IMR-90 (cell line): Measurements from ENCODE around the gene ORMDL2. TPM values are rescaled to one million over a fixed set of nuclear protein-coding genes. Genes with fewer than 3 reads are reported as not detected.

Experiments
- ATAC-seq: fragments of 200-7000 bp; cut with Tn5 transposase; 2 replicates; pipeline ENCODE4 v1.9.1; 2020; ENCODE audit warnings: low read depth, mild to moderate bottlenecking, moderate library complexity
- BruUV-seq: library from RNA; stranded (reverse); fragments of 400-500 nt; replicated peaks from 2 replicates; lab custom pipeline; 2021; lab: Mats Ljungman, UMichigan
- CTCF ChIA-PET: fragments of 300-600 bp; formaldehyde crosslinking; extraction: SDS; loops from one replicate; lab custom pipeline; 2021; ENCODE audit warnings: antibody characterized with exemption; lab: Yijun Ruan, JAX
- POLR2A ChIA-PET: fragments of 300-600 bp; sonication (Branson Sonifier 250); formaldehyde crosslinking; loops from one replicate; lab custom pipeline; 2022; ENCODE audit warnings: antibody characterized with exemption; ENCODE audit not compliant: unreplicated experiment; lab: Charles Lee
- DNase-seq: peaks from one replicate; pipeline ENCODE4 v3.0.0; 2013
- H2AFZ ChIP-seq: replicated peaks from 2 replicates; pipeline ENCODE3; 2013; ENCODE audit warnings: low read length, mild to moderate bottlenecking; ENCODE audit not compliant: poor library complexity
- H2AK5ac ChIP-seq: 2 replicates; pipeline ENCODE4 v1.6.1; 2013; ENCODE audit warnings: low read depth, low read length, inconsistent platforms
- H2AK9ac ChIP-seq: replicated peaks from 2 replicates; pipeline ENCODE3; 2013; ENCODE audit warnings: mild to moderate bottlenecking, low read depth, low read length, moderate library complexity; ENCODE audit not compliant: poor library complexity
- H2BK120ac ChIP-seq: 2 replicates; pipeline ENCODE4 v1.6.1; 2013; ENCODE audit warnings: low read depth, low read length, inconsistent platforms
- H2BK15ac ChIP-seq: 3 replicates; pipeline ENCODE4 v1.6.1; 2013; ENCODE audit warnings: low read depth, low read length, inconsistent platforms
- H2BK20ac ChIP-seq: 2 replicates; pipeline ENCODE4 v1.6.1; 2013; ENCODE audit warnings: low read depth, mild to moderate bottlenecking, inconsistent platforms, low read length, moderate library complexity
- H2BK5ac ChIP-seq: 2 replicates; pipeline ENCODE4 v1.6.1; 2013; ENCODE audit warnings: mild to moderate bottlenecking, low read depth, low read length, inconsistent platforms; ENCODE audit not compliant: poor library complexity, severe bottlenecking
- H3K14ac ChIP-seq: replicated peaks from 2 replicates; pipeline ENCODE4 v1.6.1; 2013; ENCODE audit warnings: low read depth, low read length, inconsistent platforms
- H3K18ac ChIP-seq: 2 replicates; pipeline ENCODE4 v1.6.1; 2013; ENCODE audit warnings: low read depth, low read length, control low read depth
- H3K23ac ChIP-seq: 2 replicates; pipeline ENCODE4 v1.6.1; 2013; ENCODE audit warnings: low read depth, low read length, inconsistent platforms
- H3K27ac ChIP-seq: 2 replicates; pipeline ENCODE4 v1.5.1; 2013; ENCODE audit warnings: mild to moderate bottlenecking, control low read depth, low read length; ENCODE audit not compliant: insufficient read depth
- H3K27me3 ChIP-seq: 2 replicates; pipeline ENCODE4 v1.6.1; 2013; ENCODE audit warnings: low read length; ENCODE audit not compliant: control insufficient read depth, insufficient read depth
- H3K36me3 ChIP-seq: 2 replicates; pipeline ENCODE4 v1.6.1; 2013; ENCODE audit warnings: low read length, mixed read lengths; ENCODE audit not compliant: control insufficient read depth, insufficient read depth
- H3K4ac ChIP-seq: 2 replicates; pipeline ENCODE4 v1.6.1; 2013; ENCODE audit warnings: low read depth, low read length, inconsistent platforms
- H3K4me1 ChIP-seq: 2 replicates; pipeline ENCODE4 v1.6.1; 2013; ENCODE audit warnings: low read length, mixed read lengths; ENCODE audit not compliant: control insufficient read depth, insufficient read depth
- H3K4me2 ChIP-seq: 2 replicates; pipeline ENCODE4 v1.6.1; 2013; ENCODE audit warnings: low read depth, mild to moderate bottlenecking, control low read depth, low read length, moderate library complexity
- H3K4me3 ChIP-seq: 2 replicates; pipeline ENCODE4 v1.5.1; 2013; ENCODE audit warnings: low read depth, mild to moderate bottlenecking, control low read depth, low read length, moderate library complexity; ENCODE audit not compliant: insufficient read depth
- H3K56ac ChIP-seq: 2 replicates; pipeline ENCODE4 v1.6.1; 2013; ENCODE audit warnings: low read length, inconsistent platforms; ENCODE audit not compliant: insufficient read depth; ENCODE audit errors: extremely low read depth
- H3K79me1 ChIP-seq, 2 experiments: 2 replicates each; pipeline ENCODE4 v1.6.1; 2013; ENCODE audit warnings: low read length in 2 of 2, inconsistent platforms in 1 of 2, low read depth in 1 of 2
- H3K9ac ChIP-seq: 2 replicates; pipeline ENCODE4 v1.6.1; 2013; ENCODE audit warnings: low read depth, low read length, control low read depth
- H3K9me1 ChIP-seq: 2 replicates; pipeline ENCODE4 v1.6.1; 2013; ENCODE audit warnings: low read length, inconsistent platforms; ENCODE audit not compliant: insufficient read depth
- H3K9me3 ChIP-seq: 2 replicates; pipeline ENCODE4 v1.6.1; 2013; ENCODE audit warnings: low read length; ENCODE audit not compliant: control insufficient read depth, insufficient read depth
- H4K20me1 ChIP-seq: 2 replicates; pipeline ENCODE4 v1.6.1; 2013; ENCODE audit warnings: low read length, inconsistent platforms; ENCODE audit not compliant: insufficient read depth
- H4K5ac ChIP-seq: 2 replicates; pipeline ENCODE4 v1.6.1; 2013; ENCODE audit warnings: mild to moderate bottlenecking, low read depth, low read length, control low read depth
- H4K8ac ChIP-seq, 2 experiments: 2 replicates each; pipeline ENCODE4 v1.6.1; 2013; ENCODE audit warnings: low read depth in 2 of 2, low read length in 2 of 2, control low read depth in 1 of 2, inconsistent platforms in 1 of 2
- H4K91ac ChIP-seq: 2 replicates; pipeline ENCODE4 v1.6.1; 2013; ENCODE audit warnings: low read depth, low read length, inconsistent platforms; ENCODE audit not compliant: insufficient read depth
- MXI1 ChIP-seq: IDR thresholded peaks from 2 replicates; pipeline ENCODE4 v1.6.1; 2012; ENCODE audit warnings: low read depth, mild to moderate bottlenecking, low read length, moderate library complexity, borderline replicate concordance
- WGBS, 2 experiments: methylation state at CpG; one replicate each; pipeline versions ENCODE4 v1.1.5 to v1.1.7; 2013; ENCODE audit warnings: missing lambda C conversion rate in 2 of 2; ENCODE audit not compliant: insufficient read length in 1 of 2; ENCODE audit errors: extremely low coverage in 2 of 2; 5-methylcytosine and 5-hydroxymethylcytosine counted together
- dilution Hi-C: fragments of 300-500 bp; cut with HindIII; formaldehyde crosslinking; loops from one replicate; pipeline ENCODE4 v1.14.3; 2018; ENCODE audit warnings: low sequenced_read_pairs; ENCODE audit not compliant: unreplicated experiment
- in situ Hi-C: fragments of 300-500 bp; cut with MboI; formaldehyde crosslinking; loops from 3 replicates; pipeline ENCODE4 v1.14.3; 2019; ENCODE audit warnings: low sequenced_read_pairs, inconsistent platforms, mixed read lengths
- intact Hi-C: fragments of 100-400 bp; cut with micrococcal nuclease; formaldehyde crosslinking; loops from 2 replicates; pipeline ENCODE4 v1.10.0; 2022
- polyA plus RNA-seq, 3 experiments: library from polyadenylated mRNA; depleted of rRNA; stranded (reverse); fragments of >200 nt; gene quantifications; 2 replicates each; pipeline ENCODE4 v1.2.3, GENCODE V29; 2012; ENCODE audit warnings: low replicate concordance in 1 of 3
- total RNA-seq: library from RNA; depleted of rRNA; stranded (reverse); fragments of >200 nt; gene quantifications from 2 replicates; pipeline ENCODE4 v1.2.3, GENCODE V29; 2012

The ORMDL2 gene
- total and polyA plus RNA-seq, 2 of the 4 experiments (the other 2 are of a cell fraction), result 20.4 to 39.7 TPM

GRCh38 chr12:55839345-55840140 lies 21.7 kb downstream of the ORMDL2 start:
- Histone ChIP-seq H4K5ac (no peak overlapping the region), H4K91ac (no peak overlapping the region), H3K9ac (no peak overlapping the region), H3K9me3 (no peaks in the 10 kb centered on the region), H2BK15ac (no peak overlapping the region), H2BK20ac (no peak overlapping the region), H3K18ac (no peak overlapping the region), H3K36me3 (peaks cover 40% of the 10 kb centered on the region), H3K4me1 (peaks cover 11% of the 10 kb centered on the region), H4K20me1 (no peaks in the 10 kb centered on the region), H2AK9ac (no peak overlapping the region), H2AFZ (no peak overlapping the region), H3K79me1 (peaks cover 13 to 34% of the 10 kb centered on the region in 2 experiments), H3K23ac (no peak overlapping the region), H3K4ac (no peak overlapping the region), H3K27me3 (no peaks in the 10 kb centered on the region), H4K8ac (no peak overlapping the region), H3K56ac (no peak overlapping the region), H3K27ac (no peak overlapping the region), H3K9me1 (peaks cover 21% of the 10 kb centered on the region), H2BK5ac (no peak overlapping the region), H2AK5ac (no peak overlapping the region), H3K4me3 (no peak overlapping the region), H2BK120ac (no peak overlapping the region), H3K14ac (no peak overlapping the region), H3K4me2 (no peak overlapping the region)
- in situ Hi-C loops (no loop called here), dilution Hi-C loops (no loop called here), intact Hi-C loops (no loop called here)
- TF ChIP-seq MXI1, result no peak
- ChIA-PET POLR2A (no interaction called here), CTCF (no interaction called here)
- ATAC-seq (no peak), DNase-seq (no peak)
- no TSS peak for BruUV-seq
- 97% methylated on average over 6 of the region's 11 CpGs; no CpG with 5 or more reads in 1 of the 2 experiments for WGBS, 2 experiments
